ENCODE measurements around the gene PRKACB.
"Not testable (repeated sequence)": the region's sequence is repeated elsewhere in the genome, so short reads cannot be mapped to it uniquely, and the experiment has no call there.

PRKACB gene

GRCh38 chr1:84272401-84272800 is 128.3 kb downstream of the PRKACB start:
- no peak for ATAC-seq

GRCh38 chr1:84277343-84278059 is 133.4 kb downstream of the PRKACB start:
- ATAC-seq = no peak

- ATAC-seq = no peak
These were observed 134.8 kb downstream of the PRKACB start for GRCh38 chr1:84278905-84279304.

- no peak for ATAC-seq
These were observed 136.8 kb downstream of the PRKACB start for GRCh38 chr1:84280912-84281311.

- ATAC-seq = no peak
These were observed 138.8 kb downstream of the PRKACB start for GRCh38 chr1:84282780-84283333.

- no peak for ATAC-seq
These were observed 139.3 kb downstream of the PRKACB start for GRCh38 chr1:84283381-84283780.

- ATAC-seq = no peak
These were observed 142.0 kb downstream of the PRKACB start for GRCh38 chr1:84286071-84286470.

- not testable (repeated sequence) for ATAC-seq
These were observed 143.3 kb downstream of the PRKACB start for GRCh38 chr1:84287389-84287788.
